Stimulated activated effector memory CD8-positive, alpha-beta T cell treated with anti-CD3 and anti-CD28 coated beads, Interleukin-12 subunit alpha, Interleukin-12 subunit beta, amount 100 ng/mL, for 72 hours (primary cell): Measurements from ENCODE around the gene ARRDC5.
"Not testable (repeated sequence)": the region's sequence is repeated elsewhere in the genome, so short reads cannot be mapped to it uniquely, and the experiment has no call there.

Experiments used
- ATAC-seq: fragments of 150-1000 bp; cut with Tn5 transposase; 2 replicates; pipeline ENCODE4 v1.10.0; 2021
- DNase-seq, 2 donors: peaks; one replicate each; pipeline ENCODE4 v3.0.0; 2021 to 2022; ENCODE audit warnings: low spot score in 2 of 2
- H3K27ac Mint-ChIP-seq: one replicate; pipeline ENCODE4 v1.8.0; 2022; ENCODE audit warnings: mild to moderate bottlenecking, mixed read lengths
- H3K36me3 Mint-ChIP-seq: one replicate; pipeline ENCODE4 v1.8.0; 2022; ENCODE audit warnings: mild to moderate bottlenecking, mixed read lengths
- H3K4me1 Mint-ChIP-seq: one replicate; pipeline ENCODE4 v1.8.0; 2022; ENCODE audit warnings: mixed read lengths
- H3K4me3 Mint-ChIP-seq: one replicate; pipeline ENCODE4 v1.8.0; 2022; ENCODE audit warnings: mild to moderate bottlenecking, mixed read lengths
- H3K9me3 Mint-ChIP-seq: one replicate; pipeline ENCODE4 v1.8.0; 2022; ENCODE audit warnings: mixed read lengths

Gene ARRDC5

GRCh38 chr19:4914736-4915501 is 12.2 kb upstream of the ARRDC5 start:
- peak overlapping the region; percentile 98 for H3K27ac Mint-ChIP-seq
- H3K36me3 Mint-ChIP-seq = peaks cover 100% of the 10 kb centered on the region
- ATAC-seq (peak; percentile 77), DNase-seq (peak; percentile 53 to 83)
- no peaks in the 10 kb centered on the region for H3K9me3 Mint-ChIP-seq
- H3K4me3 Mint-ChIP-seq = peak overlapping the region; percentile 99
- H3K4me1 Mint-ChIP-seq = peaks cover 66% of the 10 kb centered on the region

- Mint-ChIP-seq H3K36me3 (peaks cover 94% of the 10 kb centered on the region), H3K4me3 (peak overlapping the region; percentile 99), H3K27ac (peak overlapping the region; percentile 98), H3K4me1 (peaks cover 66% of the 10 kb centered on the region), H3K9me3 (no peaks in the 10 kb centered on the region)
- DNase-seq (peak; percentile 12 to 74), ATAC-seq (no peak)
Observed at GRCh38 chr19:4913996-4914735, 11.5 kb upstream of the ARRDC5 start.

GRCh38 chr19:4911786-4912672 is 9.3 kb upstream of the ARRDC5 start:
- H3K36me3 Mint-ChIP-seq = peaks cover 72% of the 10 kb centered on the region
- DNase-seq (peak; percentile 45 to 84), ATAC-seq (peak; percentile 52)
- H3K27ac Mint-ChIP-seq = peak overlapping the region; percentile 84
- H3K4me1 Mint-ChIP-seq = peaks cover 77% of the 10 kb centered on the region
- H3K9me3 Mint-ChIP-seq = no peaks in the 10 kb centered on the region
- H3K4me3 Mint-ChIP-seq = peak overlapping the region; percentile 99

- Mint-ChIP-seq H3K9me3 (no peaks in the 10 kb centered on the region), H3K27ac (peak overlapping the region; percentile 84), H3K36me3 (peaks cover 65% of the 10 kb centered on the region), H3K4me1 (peaks cover 70% of the 10 kb centered on the region), H3K4me3 (peak overlapping the region; percentile 99)
- ATAC-seq (no peak), DNase-seq (no peak)
Observed at GRCh38 chr19:4911314-4911713, 8.6 kb upstream of the ARRDC5 start.

- Mint-ChIP-seq H3K4me1 (peaks cover 64% of the 10 kb centered on the region), H3K4me3 (peak overlapping the region; percentile 99), H3K9me3 (no peaks in the 10 kb centered on the region), H3K36me3 (peaks cover 59% of the 10 kb centered on the region), H3K27ac (peak overlapping the region; percentile 61)
- peak in 1 of 2 donors; percentile 60 for DNase-seq
- ATAC-seq = no peak
Observed at GRCh38 chr19:4910594-4911281, 8.0 kb upstream of the ARRDC5 start.

- ATAC-seq (peak; percentile 85), DNase-seq (peak; percentile 92 to 97)
- H3K36me3 Mint-ChIP-seq = peaks cover 52% of the 10 kb centered on the region
- peak overlapping the region; percentile 99 for H3K4me3 Mint-ChIP-seq
- no peaks in the 10 kb centered on the region for H3K9me3 Mint-ChIP-seq
- peaks cover 57% of the 10 kb centered on the region for H3K4me1 Mint-ChIP-seq
- H3K27ac Mint-ChIP-seq = peak overlapping the region; percentile 61
Observed at GRCh38 chr19:4909897-4910593, 7.3 kb upstream of the ARRDC5 start.

- Mint-ChIP-seq H3K36me3 (peaks cover 45% of the 10 kb centered on the region), H3K4me1 (peaks cover 50% of the 10 kb centered on the region), H3K9me3 (no peaks in the 10 kb centered on the region), H3K27ac (peak within 1 kb of the TSS; percentile 61), H3K4me3 (peak within 1 kb of the TSS; percentile 99)
- ATAC-seq (peak; percentile 62), DNase-seq (peak; percentile 49 to 80)
Observed at GRCh38 chr19:4909156-4909896, 6.6 kb upstream of the ARRDC5 start, which contains the start of gene UHRF1. UHRF1 (plus strand) TSS chr19:4909501; CDS start chr19:4910886, 1,385 bp downstream.

- peak overlapping the region; percentile 99 for H3K4me3 Mint-ChIP-seq
- H3K36me3 Mint-ChIP-seq = peaks cover 40% of the 10 kb centered on the region
- H3K9me3 Mint-ChIP-seq = no peaks in the 10 kb centered on the region
- DNase-seq (no peak), ATAC-seq (no peak)
- H3K27ac Mint-ChIP-seq = peak overlapping the region; percentile 61
- peaks cover 44% of the 10 kb centered on the region for H3K4me1 Mint-ChIP-seq
Observed at GRCh38 chr19:4908781-4909155, 6.1 kb upstream of the ARRDC5 start.

- H3K4me3 Mint-ChIP-seq = peak overlapping the region; percentile 99
- no peak for DNase-seq
- peaks cover 42% of the 10 kb centered on the region for H3K4me1 Mint-ChIP-seq
- H3K9me3 Mint-ChIP-seq = no peaks in the 10 kb centered on the region
- H3K27ac Mint-ChIP-seq = no peak overlapping the region
- peaks cover 35% of the 10 kb centered on the region for H3K36me3 Mint-ChIP-seq
- no peak for ATAC-seq
Observed at GRCh38 chr19:4908360-4908759, 5.7 kb upstream of the ARRDC5 start.

- H3K27ac Mint-ChIP-seq = no peak overlapping the region
- no peaks in the 10 kb centered on the region for H3K9me3 Mint-ChIP-seq
Observed at GRCh38 chr19:4906963-4907362, 4.3 kb upstream of the ARRDC5 start.

GRCh38 chr19:4904481-4904880 is 1.8 kb upstream of the ARRDC5 start:
- no peak overlapping the region for H3K4me3 Mint-ChIP-seq
- peaks cover 18% of the 10 kb centered on the region for H3K4me1 Mint-ChIP-seq
- H3K36me3 Mint-ChIP-seq = peaks cover 6% of the 10 kb centered on the region
- DNase-seq = no peak
- no peak for ATAC-seq
- no peaks in the 10 kb centered on the region for H3K9me3 Mint-ChIP-seq
- H3K27ac Mint-ChIP-seq = no peak overlapping the region

More at GRCh38 chr19:4906963-4907362, 4.3 kb upstream of the ARRDC5 start:
- H3K4me1 Mint-ChIP-seq = peaks cover 35% of the 10 kb centered on the region
- H3K4me3 Mint-ChIP-seq = no peak overlapping the region
- H3K36me3 Mint-ChIP-seq = peaks cover 22% of the 10 kb centered on the region
- ATAC-seq (no peak), DNase-seq (no peak)

GRCh38 chr19:4900879-4901278 is 1.8 kb downstream of the ARRDC5 start:
- H3K4me1 Mint-ChIP-seq, DNase-seq, H3K36me3 Mint-ChIP-seq, H3K9me3 Mint-ChIP-seq, H3K27ac Mint-ChIP-seq, ATAC-seq, H3K4me3 Mint-ChIP-seq: not testable (repeated sequence)

GRCh38 chr19:4897146-4897545 is 5.5 kb downstream of the ARRDC5 start:
- peaks cover 6% of the 10 kb centered on the region for H3K36me3 Mint-ChIP-seq

More at GRCh38 chr19:4897146-4897545, 5.5 kb downstream of the ARRDC5 start:
- ATAC-seq (no peak), DNase-seq (no peak)
- no peak overlapping the region for H3K4me3 Mint-ChIP-seq
- H3K9me3 Mint-ChIP-seq = no peaks in the 10 kb centered on the region
- H3K4me1 Mint-ChIP-seq = no peaks in the 10 kb centered on the region
- no peak overlapping the region for H3K27ac Mint-ChIP-seq
